Stimulated activated CD4-positive, alpha-beta T cell treated with anti-CD3 and anti-CD28 coated beads, Interleukin-1b, Interleukin-23, amount 100 ng/mL, for 4 hours (primary cell): ENCODE measurements around the gene MRPL58.
"Not testable (repeated sequence)": the region's sequence is repeated elsewhere in the genome, so short reads cannot be mapped to it uniquely, and the experiment has no call there.

Source experiments
- DNase-seq, 2 donors: peaks; one replicate each; pipeline ENCODE4 v3.0.0-alpha.2; 2020; ENCODE audit warnings: low read depth in 2 of 2

The MRPL58 gene

DNA sequence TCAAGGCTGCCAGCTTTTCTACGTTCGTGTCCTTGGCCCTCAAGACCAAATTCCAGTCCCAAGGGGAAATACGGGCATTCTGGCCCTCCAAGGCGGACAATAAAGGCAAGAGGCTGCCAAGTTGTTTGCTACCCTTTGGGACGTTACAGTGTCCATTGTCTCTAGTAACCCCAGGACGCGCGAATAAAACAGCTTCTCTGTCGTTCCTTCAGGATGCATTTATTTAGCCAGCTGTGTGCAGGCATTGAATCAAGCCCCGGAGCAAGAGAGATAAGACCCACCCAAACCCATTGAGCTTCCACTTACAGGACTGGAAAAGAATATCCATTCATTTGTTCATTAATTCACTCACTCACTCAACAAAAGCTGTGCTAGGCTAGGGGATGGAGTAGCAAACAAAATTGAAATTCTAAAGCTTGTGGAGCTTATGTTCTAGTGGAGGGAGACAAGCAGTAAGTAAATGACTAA is 656 bp downstream of the MRPL58 start:
- DNase-seq = no peak

DNA sequence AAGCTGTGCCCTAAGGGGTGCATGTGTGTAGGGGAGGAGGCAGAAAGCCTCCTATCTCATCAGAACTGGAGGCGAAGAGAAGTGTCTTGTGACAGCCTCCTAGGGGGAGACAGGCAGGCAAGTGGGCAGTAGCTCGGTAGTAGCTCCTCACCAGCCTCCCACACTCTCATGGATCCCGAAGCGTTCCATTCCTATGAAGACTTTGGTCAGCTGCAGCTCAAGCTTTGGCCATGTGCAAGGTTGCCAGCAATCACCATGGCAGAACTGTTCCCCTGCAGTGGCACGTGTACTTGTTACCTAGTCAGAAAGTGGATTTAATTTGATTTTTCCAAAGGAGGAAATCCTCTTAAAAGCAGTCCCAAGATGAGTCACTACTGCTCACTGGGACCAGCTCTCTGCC is 6.7 kb downstream of the MRPL58 start:
- DNase-seq = no peak

DNA sequence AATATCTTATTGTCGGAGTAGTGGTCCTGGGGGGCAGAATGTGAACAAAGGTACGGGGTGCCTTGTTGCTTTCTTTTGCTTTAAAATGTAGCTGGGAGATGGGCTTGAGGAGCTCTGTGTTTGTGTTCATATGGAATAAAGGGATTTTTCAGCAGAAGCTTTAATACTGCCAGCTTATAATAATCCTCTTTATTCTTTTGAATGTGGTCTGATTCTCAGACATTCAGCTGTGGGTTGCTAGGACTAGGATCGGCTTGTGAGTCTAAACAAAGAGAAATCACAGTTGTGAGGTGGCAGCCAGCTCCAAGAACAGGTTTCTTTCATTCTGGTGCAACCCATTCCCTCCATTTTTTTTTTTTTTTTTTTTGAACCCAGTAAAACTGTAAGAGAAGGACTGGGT is 7.2 kb downstream of the MRPL58 start:
- DNase-seq = no peak

DNA sequence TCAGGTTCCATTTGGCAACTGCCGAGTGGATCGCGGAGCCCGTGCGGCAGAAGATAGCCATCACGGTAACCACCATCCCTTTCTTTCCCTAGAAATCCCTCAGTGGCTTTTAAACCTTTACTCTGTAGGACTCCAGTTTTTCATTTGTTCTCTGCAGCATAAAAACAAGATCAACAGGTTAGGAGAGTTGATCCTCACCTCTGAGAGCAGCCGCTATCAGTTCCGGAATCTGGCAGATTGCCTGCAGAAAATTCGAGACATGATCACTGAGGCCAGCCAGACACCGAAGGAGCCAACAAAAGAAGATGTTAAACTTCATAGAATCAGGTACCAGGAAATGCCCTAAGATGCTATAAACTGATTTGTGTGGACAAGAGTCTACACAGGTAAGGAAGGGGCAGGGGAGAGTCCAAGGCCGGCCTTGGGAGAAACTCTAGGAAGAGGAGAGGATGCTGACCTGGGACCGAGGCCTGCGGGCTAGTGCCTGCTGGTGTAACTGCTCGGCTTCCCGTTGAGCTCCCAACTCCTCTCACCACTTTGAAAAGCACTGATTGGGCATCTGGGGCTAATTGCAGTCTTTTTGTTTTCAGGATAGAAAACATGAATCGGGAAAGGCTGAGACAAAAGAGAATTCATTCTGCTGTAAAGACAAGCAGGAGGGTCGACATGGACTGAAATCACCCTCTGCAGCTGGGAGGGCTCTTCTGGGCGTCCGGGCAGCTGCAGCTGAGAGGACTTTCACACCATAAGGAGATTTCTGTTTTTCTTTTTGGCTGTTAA is 8.1 kb downstream of the MRPL58 start:
- no peak for DNase-seq

DNA sequence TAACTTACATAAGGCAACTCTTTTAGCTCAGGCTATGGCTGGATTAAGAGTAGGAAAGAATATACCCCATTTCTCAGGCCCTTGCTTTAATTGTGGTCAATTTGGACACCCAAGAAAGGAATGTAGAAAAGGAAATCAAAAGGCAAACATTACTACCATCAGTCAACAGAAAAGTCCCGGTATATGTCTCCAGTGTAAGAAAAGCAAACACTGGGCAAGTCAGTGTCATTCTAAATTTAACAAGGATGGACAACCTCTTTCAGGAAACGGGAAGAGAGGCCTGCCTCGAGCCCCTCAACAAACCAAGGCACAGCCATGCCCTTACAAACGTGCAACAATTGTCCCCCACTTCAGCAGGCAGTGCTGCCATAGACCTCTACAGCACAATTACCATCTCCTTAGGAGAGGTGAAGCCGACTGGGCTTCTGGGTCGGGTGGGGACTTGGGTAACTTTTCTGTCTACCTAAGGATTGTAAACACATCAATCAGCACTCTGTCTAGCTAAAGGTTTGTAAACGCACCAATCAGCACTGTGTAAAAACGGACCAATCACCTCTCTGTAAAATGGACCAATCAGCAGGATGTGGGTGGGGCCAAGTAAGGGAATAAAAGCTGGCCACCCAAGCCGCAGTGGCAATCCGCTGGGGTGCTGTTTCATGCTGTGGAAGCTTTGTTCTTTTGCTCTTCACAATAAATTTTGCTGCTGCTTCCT is 12.4 kb downstream of the MRPL58 start:
- no peak for DNase-seq

DNA sequence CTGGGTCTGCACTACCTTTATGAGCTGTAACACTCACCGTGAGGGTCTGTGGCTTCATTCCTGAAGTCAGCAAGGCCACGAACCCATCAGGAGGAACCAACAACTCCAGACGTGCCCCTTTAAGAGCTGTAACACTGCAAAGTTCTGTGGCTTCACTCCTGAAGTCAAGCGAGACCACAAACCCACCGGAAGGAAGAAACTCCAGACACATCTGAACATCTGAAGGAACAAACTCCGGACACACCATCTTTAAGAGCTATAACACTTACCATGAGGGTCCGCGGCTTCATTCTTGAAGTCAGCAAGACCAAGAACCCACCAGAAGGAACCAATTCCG is 12.9 kb downstream of the MRPL58 start:
- not testable (repeated sequence) for DNase-seq

DNA sequence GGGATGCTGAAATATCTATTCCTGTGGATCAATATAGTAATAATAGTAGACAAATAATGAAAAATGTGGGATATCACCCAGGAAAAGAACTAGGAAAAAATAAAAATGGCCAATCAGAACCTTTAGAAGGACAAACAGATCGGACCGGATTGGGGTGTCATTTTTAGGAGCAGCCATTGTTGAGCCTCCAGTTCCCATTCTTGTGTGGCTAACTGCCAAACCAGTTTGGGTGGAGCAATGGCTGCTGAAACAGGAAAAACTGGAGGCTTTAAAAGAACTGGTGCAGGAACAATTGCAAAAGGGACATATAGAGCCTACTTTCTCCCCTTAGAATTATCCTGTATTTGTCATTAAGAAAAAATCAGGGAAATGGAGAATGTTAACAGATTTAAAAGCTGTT is 14.2 kb downstream of the MRPL58 start:
- DNase-seq = not testable (repeated sequence)

DNA sequence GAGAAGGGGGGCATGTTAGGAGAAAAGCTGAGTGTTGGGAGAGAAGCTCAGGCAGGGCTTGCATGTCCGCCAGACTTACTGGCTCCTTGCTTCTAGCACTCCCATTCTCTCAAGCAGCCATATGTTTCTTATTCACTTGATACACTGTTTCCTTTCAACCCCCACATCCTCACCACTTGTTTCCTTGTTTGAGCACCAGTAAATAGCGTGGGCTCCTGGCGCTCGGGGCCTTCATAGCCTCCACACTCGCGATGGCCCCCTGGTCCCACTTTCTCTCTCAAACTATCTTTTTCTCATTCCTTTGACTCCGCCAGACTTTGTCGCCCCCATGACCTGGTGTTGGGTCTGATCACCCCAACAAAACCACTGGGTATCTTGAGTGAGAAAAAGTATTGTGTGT is 17.7 kb downstream of the MRPL58 start:
- no peak for DNase-seq

DNA sequence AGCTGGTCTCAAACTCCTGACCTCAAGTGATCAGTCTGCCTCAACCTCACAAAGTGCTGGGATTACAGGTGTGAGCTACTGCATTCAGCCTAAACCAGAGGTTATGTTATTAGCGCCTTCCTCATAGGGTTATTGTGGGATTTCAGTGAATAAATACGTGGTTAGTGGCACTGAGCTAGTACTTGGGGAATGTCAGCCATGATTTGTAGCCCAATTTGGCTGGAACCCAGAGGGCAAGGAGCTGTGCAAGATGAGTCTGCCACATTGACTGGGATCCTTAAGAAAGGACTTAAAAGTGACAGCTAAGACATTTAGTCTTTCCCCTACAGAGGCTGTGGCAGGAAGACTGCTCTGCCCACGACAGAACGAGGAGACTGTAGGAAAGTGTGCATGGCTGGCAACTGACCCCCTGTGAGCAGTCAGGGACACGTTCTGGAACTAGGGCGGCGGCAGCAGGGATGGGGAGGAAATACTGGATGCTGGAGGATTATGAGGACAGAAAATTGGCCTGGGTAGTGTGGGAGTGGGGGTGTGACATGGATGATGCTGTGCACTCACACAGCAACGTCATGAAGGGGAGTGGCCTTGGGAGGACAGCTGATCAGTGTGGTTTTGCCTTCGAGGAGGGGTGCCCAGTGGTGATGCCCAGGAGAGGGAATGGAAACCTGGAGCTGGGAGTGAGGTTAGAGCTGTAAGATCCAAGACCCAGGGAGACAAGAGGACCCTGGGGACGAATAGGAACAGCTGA is 19.7 kb downstream of the MRPL58 start:
- peak; percentile 12 to 32 for DNase-seq

DNA sequence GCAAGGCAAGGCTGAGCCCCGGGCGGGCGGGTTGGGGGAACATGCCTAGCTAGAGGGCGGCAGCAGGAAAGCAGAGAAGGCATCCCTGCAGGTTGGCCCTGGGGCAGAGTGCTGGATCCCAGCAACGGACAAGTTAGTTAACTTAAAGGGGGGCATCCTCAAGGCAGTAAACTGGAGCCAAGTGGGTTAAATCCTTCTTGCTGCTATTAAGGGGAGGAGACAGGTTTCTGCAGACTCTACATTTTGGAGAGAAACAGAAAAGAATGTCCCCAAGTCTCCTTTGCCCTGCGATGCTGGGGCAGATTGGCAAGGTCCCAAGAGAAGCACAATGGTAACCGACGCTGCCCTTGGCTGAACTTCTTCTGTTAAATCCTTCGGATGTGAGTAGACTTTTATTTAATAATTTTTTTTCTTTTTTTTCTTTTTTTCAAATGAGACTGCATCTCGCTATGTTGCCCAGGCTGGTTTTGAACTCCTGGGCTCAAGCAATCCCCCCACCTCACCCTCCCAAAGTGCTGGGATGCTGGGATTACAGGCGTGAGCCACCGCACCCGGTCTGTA is 20.3 kb downstream of the MRPL58 start:
- DNase-seq = peak in 1 of 2 donors; percentile 23

DNA sequence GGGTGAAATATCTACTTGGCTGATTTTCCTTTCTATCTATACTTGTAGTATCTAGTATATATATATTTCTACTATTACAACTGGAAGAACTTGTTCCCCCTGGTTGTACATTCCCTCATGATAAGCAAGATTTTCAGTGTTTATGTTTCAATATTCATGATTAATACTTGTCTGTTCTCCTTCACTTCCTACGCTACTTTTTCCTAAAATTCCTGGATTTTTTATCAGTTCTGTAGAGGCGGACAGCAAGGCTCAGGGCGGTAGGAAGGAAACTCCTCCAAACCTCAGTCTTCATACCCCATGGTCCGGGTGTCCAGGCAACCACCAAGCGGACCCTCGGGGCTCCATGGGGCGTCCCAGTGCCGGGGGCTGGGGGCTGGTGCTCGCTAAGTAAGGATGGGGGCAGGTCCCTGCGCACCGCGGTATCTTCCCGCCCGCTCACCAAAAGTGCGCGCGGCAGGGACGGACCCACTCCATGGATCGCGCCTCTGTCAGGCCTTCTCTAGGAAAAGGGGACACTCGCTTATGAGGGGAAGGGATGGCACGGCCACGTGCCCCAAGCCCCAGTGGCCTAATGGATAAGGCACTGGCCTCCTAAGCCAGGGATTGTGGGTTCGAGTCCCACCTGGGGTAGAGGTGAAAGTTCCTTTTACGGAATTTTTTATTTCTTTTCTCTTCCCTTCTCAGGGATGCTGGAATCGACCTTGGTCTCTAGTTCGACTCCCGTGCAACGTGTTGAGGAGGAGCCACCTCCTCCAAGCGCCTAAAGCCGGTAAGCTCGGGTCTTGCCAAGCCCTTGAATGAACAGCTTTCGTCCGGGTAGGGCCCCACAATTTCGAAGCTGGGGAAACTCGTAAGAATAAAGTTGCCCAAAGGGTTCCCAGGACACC is 21.1 kb downstream of the MRPL58 start:
- peak; percentile 85 to 90 for DNase-seq

DNA sequence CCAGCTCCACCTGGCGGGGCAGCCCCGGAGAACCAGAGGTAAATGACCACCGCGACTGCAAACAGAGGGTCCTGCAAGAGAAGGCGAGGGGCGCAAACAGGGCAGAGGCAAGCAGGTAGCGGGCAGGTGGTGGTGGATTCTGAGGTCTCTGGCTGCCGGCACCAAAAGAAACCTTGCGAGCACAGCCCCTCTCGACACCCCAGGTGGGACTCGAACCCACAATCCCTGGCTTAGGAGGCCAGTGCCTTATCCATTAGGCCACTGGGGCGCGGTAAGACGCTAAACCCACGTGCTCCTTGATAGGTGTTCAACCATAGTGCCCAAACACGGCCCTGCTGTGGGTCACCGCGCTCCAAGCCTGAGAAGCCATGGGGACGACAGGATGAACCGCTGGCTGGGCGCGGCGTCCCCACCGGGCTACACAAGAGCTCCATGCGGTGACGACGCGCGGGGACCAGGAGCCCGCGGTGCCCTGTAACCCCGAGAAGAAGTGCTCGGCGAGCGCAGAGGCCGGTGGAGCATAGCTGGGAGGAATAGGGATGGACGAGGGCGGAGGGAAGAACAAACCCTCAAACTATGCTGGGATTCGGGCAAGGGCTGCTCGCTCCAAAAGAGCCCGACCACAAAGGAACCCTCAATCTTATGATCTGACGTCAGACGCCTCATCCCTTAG is 21.9 kb downstream of the MRPL58 start:
- peak; percentile 78 to 92 for DNase-seq

DNA sequence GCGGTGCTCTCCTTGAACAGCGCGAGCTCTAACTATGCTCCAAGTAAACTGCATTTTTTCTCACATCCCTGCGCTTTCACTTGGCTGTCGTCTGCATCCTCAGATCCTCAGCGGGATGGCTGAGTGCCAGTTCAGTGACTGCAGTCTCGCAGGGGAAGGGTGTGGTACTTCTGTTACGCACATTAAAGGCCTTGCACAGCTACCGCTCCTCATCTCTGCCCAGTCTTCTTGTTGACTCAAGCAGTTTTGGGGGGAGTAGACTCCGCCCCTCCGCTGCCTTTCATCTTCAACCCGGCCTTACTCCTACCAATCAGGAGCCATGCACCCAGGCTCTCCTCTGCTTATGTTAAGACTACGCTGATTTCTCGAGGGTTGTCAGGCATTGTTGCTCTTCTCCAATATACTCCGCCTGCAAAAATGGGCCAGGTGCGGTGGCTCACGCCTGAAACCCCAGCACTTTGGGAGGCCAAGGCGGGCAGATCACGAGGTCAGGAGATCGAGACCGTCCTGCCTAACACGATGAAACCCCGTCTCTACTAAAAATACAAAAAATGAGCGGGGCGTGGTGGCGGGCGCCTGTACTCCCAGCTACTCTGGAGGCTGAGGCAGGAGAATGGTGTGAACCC is 24.3 kb downstream of the MRPL58 start:
- peak; percentile 55 to 69 for DNase-seq

DNA sequence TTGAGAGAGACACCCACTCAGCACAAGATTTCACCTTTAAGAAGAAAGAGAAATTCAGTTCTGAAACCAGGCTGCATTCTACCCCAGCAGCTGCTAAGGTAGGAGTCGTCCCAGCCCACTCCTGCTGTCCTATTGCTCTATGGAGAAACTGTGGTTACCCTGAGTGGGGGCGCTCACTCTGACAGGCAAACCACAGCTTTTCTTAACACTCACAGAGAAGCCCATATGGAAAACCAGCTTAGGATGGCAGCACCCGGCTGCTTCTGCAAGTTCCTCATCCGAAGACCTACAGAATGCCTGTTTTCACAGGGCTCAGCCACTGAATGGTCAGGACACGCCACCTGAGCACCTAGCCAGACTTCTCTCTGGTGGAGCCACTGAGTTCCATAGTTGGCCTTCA is 26.8 kb downstream of the MRPL58 start:
- no peak for DNase-seq

DNA sequence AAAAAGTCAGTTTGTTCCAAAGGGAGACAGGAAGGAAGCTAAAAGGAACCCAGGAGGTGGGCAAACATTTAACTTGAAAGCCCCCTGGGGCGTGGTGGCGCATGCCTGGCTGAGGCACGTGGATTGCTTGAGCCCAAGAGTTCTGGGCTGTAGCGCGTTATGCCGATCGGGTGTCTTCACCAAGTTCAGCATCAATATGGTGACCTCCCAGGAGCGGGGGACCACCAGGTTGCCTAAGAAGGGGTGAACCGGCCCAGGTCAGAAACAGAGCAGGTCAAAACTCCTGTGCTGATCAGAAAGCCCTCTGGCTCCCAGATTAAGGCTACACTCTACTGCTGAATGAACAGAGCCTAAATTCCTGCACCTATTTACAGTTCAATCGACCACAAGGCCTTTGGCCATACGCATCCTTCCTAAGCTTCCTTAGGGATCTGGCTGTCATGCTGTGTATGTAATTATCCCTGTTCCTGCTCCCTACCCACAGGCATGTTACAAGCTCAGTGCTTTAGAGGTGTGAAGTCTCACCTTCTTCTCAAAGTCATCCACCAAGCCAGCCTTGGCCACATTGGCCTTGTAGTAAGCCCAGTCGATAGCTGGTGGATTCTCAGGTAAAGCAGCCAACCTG is 29.3 kb downstream of the MRPL58 start:
- no peak for DNase-seq

DNA sequence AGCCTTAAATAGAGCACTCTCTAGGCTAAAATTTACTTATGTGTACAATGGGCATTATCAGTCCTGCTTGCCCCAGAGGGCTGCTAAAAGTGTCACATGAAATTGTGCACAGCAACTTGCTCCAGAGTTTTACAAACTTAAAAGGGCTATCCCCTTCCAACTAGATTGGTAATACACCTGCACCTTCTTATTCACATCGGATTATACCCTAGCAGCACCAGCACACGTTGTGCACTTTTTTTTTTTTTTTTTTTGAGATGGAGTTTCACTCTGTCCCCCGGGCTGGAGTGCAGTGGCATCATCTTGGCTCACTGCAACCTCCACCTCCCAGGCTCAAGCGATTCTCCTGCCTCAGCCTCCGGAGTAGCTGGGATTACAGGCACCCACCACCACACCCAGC is 31.3 kb downstream of the MRPL58 start:
- not testable (repeated sequence) for DNase-seq

DNA sequence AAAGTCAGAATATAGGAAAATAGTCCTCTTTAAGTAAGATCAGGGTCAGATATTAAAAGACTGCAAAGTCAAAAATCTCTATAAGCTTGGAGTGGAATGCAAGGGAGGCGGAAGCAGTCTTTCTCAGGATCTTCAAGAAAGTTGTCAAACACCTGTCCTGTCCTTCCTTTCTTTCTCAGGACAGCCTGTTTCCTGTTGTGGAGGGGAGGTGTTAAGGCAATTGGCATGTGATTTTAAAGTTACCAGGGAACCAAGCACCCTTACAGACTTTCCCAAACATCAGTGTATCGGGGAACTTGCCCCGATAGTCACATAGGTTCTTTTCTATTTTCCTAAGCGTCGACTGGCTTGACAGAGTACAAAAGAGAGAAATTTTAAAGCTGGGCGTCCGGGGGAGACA is 32.2 kb downstream of the MRPL58 start:
- DNase-seq = no peak

DNA sequence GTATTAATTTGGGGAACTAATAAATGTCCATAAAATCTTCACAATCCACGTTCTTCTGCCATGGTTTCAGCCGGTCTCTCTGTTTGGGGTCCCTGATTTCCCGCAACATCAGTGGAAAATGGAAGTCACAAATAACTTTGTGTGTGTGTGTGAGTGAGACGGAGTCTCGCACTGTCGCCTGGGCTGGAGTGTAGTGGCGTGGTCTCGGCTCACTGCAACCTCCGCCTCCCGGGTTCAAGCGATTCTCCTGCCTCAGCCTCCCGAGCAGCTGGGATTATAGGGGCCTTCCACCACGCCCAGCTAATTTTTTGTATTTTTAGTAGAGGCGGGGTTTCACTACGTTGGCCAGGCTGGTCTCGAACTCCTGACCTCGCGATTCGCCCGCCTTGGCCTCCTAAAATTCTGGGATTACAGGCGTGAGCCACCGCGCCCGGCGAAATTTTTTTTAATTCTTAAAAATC is 33.5 kb downstream of the MRPL58 start:
- not testable (repeated sequence) for DNase-seq

DNA sequence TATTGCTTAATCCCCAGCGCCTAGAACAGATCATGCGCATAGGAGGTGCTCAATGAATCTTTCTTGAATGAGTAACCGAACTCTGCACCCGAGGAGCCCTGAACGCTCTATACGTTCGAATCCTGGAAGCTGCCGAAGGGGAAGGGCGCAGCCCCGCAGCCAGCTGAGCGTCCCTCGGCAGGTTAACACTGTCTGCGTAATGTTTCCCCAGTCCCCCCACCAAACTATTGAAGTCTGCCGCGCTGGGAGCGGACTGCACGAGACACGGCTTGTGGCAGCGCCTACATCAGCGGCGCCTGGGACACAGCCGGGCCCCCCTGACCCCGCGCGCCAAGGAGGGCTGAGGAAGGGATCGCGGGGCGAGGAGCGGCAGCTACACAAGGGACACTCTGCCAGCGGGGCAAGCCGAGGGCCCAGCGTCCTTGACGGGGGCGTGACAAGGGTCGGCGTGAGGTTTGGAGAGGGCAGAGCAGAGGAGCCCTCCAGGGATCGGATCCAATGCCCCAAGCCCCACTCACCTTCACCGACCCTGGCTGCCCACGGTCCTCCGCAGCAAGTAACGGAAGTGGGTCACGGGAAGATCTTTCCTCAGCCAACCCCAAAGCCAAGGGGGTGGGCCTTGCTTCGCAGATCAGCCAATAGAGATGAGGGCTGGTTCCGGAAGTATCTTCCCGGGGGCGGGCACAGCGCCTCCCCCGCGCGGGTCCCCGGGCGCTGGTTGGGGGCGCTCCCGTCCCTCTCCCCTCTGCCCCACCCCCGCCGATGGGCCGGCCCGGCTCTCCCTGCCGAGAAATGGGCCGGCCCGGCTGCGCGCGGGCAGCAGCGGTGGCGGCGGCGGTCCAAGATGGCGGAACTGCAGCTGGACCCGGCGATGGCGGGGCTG is 34.2 kb downstream of the MRPL58 start, which contains the start of the genes ATP5PD and KCTD2:
Gene ATP5PD (minus strand): TSS at position 563 of the 883 bp plus-strand sequence. CDS start 4,319 bp downstream, outside the sequence.
Gene KCTD2 (plus strand): TSS at position 819 of the 883 bp plus-strand sequence. CDS start 26 bp downstream, at position 845.
- peak; percentile 88 to 94 for DNase-seq
